Fibroblast of lung (primary cell): ENCODE data around the gene TMEM161B. TPM values are rescaled to one million over a fixed set of nuclear protein-coding genes. Genes with fewer than 3 reads are reported as not detected.
"Not testable (repeated sequence)": the region's sequence is repeated elsewhere in the genome, so short reads cannot be mapped to it uniquely, and the experiment has no call there.

Experiments
- DNase-seq, 2 donors: peaks; one replicate each; pipeline versions ENCODE4 v3.0.0 to v3.0.0-alpha.2; 2010; ENCODE audit warnings: low read depth in 2 of 2
- H2AFZ ChIP-seq: 2 replicates; pipeline ENCODE4 v1.5.1; 2012; ENCODE audit warnings: low read length, control low read depth, inconsistent platforms
- H3K27ac ChIP-seq: 2 replicates; pipeline ENCODE4 v1.5.1; 2011; ENCODE audit warnings: low read length, control low read depth; ENCODE audit not compliant: insufficient read depth
- H3K27me3 ChIP-seq: 2 replicates; pipeline ENCODE4 v1.5.1; 2011; ENCODE audit warnings: mild to moderate bottlenecking, low read length; ENCODE audit not compliant: control insufficient read depth, insufficient read depth
- H3K36me3 ChIP-seq: 2 replicates; pipeline ENCODE4 v1.5.1; 2011; ENCODE audit warnings: low read length; ENCODE audit not compliant: control insufficient read depth, insufficient read depth
- H3K4me1 ChIP-seq: 2 replicates; pipeline ENCODE4 v1.5.1; 2011; ENCODE audit warnings: low read length; ENCODE audit not compliant: control insufficient read depth, insufficient read depth; ENCODE audit errors: extremely low read depth
- H3K4me2 ChIP-seq: 2 replicates; pipeline ENCODE4 v1.5.1; 2011; ENCODE audit warnings: low read length, control low read depth; ENCODE audit not compliant: insufficient read depth; ENCODE audit errors: extremely low read depth
- H3K4me3 ChIP-seq, 4 experiments: fragments of 200-600 bp in 1 of 4; sonication (generic) in 1 of 4; replicated peaks in 1 of 4; 2 replicates each; pipeline ENCODE4 v1.5.1; 2011 to 2016; ENCODE audit warnings: low read length in 4 of 4, low read depth in 3 of 4, mild to moderate bottlenecking in 3 of 4, control low read depth in 2 of 4, inconsistent platforms in 1 of 4, mixed read lengths in 1 of 4; ENCODE audit not compliant: insufficient read depth in 1 of 4; ENCODE audit errors: control extremely low read depth in 1 of 4
- H3K79me2 ChIP-seq: 2 replicates; pipeline ENCODE4 v1.5.1; 2012; ENCODE audit warnings: mild to moderate bottlenecking, low read length, inconsistent platforms; ENCODE audit not compliant: control insufficient read depth, insufficient read depth
- H3K9ac ChIP-seq: 2 replicates; pipeline ENCODE4 v1.5.1; 2011; ENCODE audit warnings: mild to moderate bottlenecking, low read length, control low read depth; ENCODE audit not compliant: insufficient read depth
- H3K9me3 ChIP-seq: 2 replicates; pipeline ENCODE4 v1.5.1; 2012; ENCODE audit warnings: low read depth, low read length; ENCODE audit not compliant: control insufficient read depth, insufficient read depth
- H4K20me1 ChIP-seq: 2 replicates; pipeline ENCODE4 v1.5.1; 2011; ENCODE audit warnings: low read length; ENCODE audit not compliant: control insufficient read depth, insufficient read depth; ENCODE audit errors: extremely low read depth
- EZH2 ChIP-seq: IDR thresholded peaks from 2 replicates; pipeline ENCODE4 v1.5.1; 2012; ENCODE audit warnings: low read length, control low read depth, mild to moderate bottlenecking; ENCODE audit errors: missing control alignments
- polyA plus RNA-seq, 2 donors: library from polyadenylated mRNA; depleted of rRNA in 1 of 2; stranded (reverse) in 1 of 2; unstranded in 1 of 2; fragments of >200 nt; gene quantifications; 2 replicates each; pipeline ENCODE4 v1.2.1, GENCODE V29; 2011 to 2012; ENCODE audit warnings: missing spikeins in 1 of 2
- total RNA-seq: library from RNA; depleted of rRNA; stranded (reverse); fragments of >200 nt; gene quantifications from 2 replicates; pipeline ENCODE4 v1.2.1, GENCODE V29; 2014
- TF ChIP-seq, protein P1 (sequence below), 2 donors: IDR thresholded peaks in 1 of 2; conservative IDR thresholded peaks in 1 of 2; 1 replicate in 1 of 2; 2 replicates in 1 of 2; pipeline ENCODE4 v1.5.1; 2011 to 2012; ENCODE audit warnings: low read length in 2 of 2, control low read depth in 1 of 2, inconsistent platforms in 1 of 2, low read depth in 1 of 2, mild to moderate bottlenecking in 1 of 2

The TMEM161B gene
- total and polyA plus RNA-seq, 2 donors (not counting 1 experiment from before 2014, with no cell fraction given), result 11.5 to 18.3 TPM

GRCh38 chr5:88195636-88196035 lies 73.0 kb downstream of the TMEM161B start:
- no peak overlapping the region for H3K4me2 ChIP-seq
- no peak for DNase-seq
- H3K36me3 ChIP-seq, result no peaks in the 10 kb centered on the region
- no peaks in the 10 kb centered on the region for H3K4me1 ChIP-seq
- H3K79me2 ChIP-seq, result no peaks in the 10 kb centered on the region
- no peak overlapping the region for H3K9ac ChIP-seq
- H3K27ac ChIP-seq, result no peak overlapping the region
- H2AFZ ChIP-seq, result no peak overlapping the region
- H3K9me3 ChIP-seq, result no peaks in the 10 kb centered on the region
- H3K27me3 ChIP-seq, result no peaks in the 10 kb centered on the region
- H3K4me3 ChIP-seq, result no peak overlapping the region
- TF ChIP-seq EZH2, result no peak
- TF ChIP-seq, protein P1, sequence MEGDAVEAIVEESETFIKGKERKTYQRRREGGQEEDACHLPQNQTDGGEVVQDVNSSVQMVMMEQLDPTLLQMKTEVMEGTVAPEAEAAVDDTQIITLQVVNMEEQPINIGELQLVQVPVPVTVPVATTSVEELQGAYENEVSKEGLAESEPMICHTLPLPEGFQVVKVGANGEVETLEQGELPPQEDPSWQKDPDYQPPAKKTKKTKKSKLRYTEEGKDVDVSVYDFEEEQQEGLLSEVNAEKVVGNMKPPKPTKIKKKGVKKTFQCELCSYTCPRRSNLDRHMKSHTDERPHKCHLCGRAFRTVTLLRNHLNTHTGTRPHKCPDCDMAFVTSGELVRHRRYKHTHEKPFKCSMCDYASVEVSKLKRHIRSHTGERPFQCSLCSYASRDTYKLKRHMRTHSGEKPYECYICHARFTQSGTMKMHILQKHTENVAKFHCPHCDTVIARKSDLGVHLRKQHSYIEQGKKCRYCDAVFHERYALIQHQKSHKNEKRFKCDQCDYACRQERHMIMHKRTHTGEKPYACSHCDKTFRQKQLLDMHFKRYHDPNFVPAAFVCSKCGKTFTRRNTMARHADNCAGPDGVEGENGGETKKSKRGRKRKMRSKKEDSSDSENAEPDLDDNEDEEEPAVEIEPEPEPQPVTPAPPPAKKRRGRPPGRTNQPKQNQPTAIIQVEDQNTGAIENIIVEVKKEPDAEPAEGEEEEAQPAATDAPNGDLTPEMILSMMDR (conservative IDR thresholded peaks at IDR 0.05 in 1 of 2, IDR thresholded peaks at IDR 0.05 in 1 of 2; ENCODE audit: low read depth in 1 of 2, low read length in 2 of 2), result no peak
- no peaks in the 10 kb centered on the region for H4K20me1 ChIP-seq

GRCh38 chr5:88193896-88194295 lies 74.7 kb downstream of the TMEM161B start:
- Histone ChIP-seq H2AFZ (no peak overlapping the region), H3K79me2 (no peaks in the 10 kb centered on the region), H4K20me1 (no peaks in the 10 kb centered on the region), H3K9ac (no peak overlapping the region), H3K4me2 (no peak overlapping the region), H3K9me3 (no peaks in the 10 kb centered on the region), H3K27ac (no peak overlapping the region), H3K27me3 (no peaks in the 10 kb centered on the region), H3K36me3 (no peaks in the 10 kb centered on the region), H3K4me3 (no peak overlapping the region), H3K4me1 (no peaks in the 10 kb centered on the region)
- TF ChIP-seq, protein P1 (conservative IDR thresholded peaks at IDR 0.05 in 1 of 2, IDR thresholded peaks at IDR 0.05 in 1 of 2; ENCODE audit: low read depth in 1 of 2, low read length in 2 of 2), result no peak
- no peak for TF ChIP-seq EZH2
- DNase-seq, result no peak

DNA sequence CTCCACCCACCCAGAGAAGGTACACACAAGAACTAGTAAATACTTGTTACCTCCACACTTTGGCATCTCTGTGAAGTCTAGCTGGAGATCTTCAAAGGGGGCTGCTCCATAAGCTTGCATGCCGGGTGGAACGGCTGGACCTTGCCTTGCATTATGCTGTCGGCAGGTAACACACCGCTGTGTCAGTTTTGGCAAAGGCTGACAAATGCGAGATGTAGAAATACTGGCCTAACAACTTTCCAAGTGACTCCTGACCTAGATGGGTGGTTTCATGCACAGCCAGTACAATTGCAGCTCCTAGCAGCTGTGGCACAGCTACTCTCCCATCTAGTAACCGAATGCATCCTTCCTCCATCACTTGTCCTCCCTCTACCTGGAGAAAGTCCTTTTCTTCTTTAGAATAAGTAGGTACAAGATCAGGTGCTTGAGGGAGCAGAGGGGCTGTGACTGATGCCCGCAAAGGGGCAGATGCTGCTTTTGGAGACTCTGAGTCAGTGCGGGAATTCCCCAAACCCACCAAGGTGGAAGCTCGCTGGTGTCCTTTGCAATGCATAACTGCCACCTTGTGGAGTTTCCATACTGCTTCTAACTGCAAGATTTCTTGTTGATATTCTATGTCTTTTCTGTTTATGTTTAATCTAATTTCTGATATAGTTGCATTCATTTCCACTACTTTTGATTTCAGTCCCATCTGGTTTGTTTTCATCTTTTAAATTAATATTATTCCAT lies 78.4 kb downstream of the TMEM161B start:
- no peak overlapping the region for H3K27ac ChIP-seq
- no peaks in the 10 kb centered on the region for H3K4me1 ChIP-seq
- no peaks in the 10 kb centered on the region for H3K27me3 ChIP-seq
- H2AFZ ChIP-seq, result no peak overlapping the region
- H3K9me3 ChIP-seq, result no peaks in the 10 kb centered on the region
- no peak for DNase-seq
- no peak overlapping the region for H3K4me2 ChIP-seq
- H3K9ac ChIP-seq, result no peak overlapping the region
- H3K79me2 ChIP-seq, result no peaks in the 10 kb centered on the region
- no peaks in the 10 kb centered on the region for H4K20me1 ChIP-seq
- H3K36me3 ChIP-seq, result no peaks in the 10 kb centered on the region
- H3K4me3 ChIP-seq, result no peak overlapping the region
- TF ChIP-seq, protein P1 (conservative IDR thresholded peaks at IDR 0.05 in 1 of 2, IDR thresholded peaks at IDR 0.05 in 1 of 2; ENCODE audit: low read depth in 1 of 2, low read length in 2 of 2), result no peak
- TF ChIP-seq EZH2, result no peak

GRCh38 chr5:88189484-88189883 lies 79.2 kb downstream of the TMEM161B start:
- not testable (repeated sequence) for H3K36me3 ChIP-seq, H3K9ac ChIP-seq, H3K27ac ChIP-seq, H2AFZ ChIP-seq, H3K79me2 ChIP-seq, H3K4me1 ChIP-seq, H3K9me3 ChIP-seq, H3K4me3 ChIP-seq, H3K27me3 ChIP-seq, DNase-seq, H4K20me1 ChIP-seq, H3K4me2 ChIP-seq
